NCI-H1092 treated with DMSO at 0.1 percent for 48 hours (cell line): ENCODE measurements around the gene ARL15.
"Not testable (repeated sequence)": the region's sequence is repeated elsewhere in the genome, so short reads cannot be mapped to it uniquely, and the experiment has no call there.

Source experiments
- DNase-seq: peaks from one replicate; lab custom pipeline; 2025; lab: John Stamatoyannopoulos, UW

ARL15 gene

DNA sequence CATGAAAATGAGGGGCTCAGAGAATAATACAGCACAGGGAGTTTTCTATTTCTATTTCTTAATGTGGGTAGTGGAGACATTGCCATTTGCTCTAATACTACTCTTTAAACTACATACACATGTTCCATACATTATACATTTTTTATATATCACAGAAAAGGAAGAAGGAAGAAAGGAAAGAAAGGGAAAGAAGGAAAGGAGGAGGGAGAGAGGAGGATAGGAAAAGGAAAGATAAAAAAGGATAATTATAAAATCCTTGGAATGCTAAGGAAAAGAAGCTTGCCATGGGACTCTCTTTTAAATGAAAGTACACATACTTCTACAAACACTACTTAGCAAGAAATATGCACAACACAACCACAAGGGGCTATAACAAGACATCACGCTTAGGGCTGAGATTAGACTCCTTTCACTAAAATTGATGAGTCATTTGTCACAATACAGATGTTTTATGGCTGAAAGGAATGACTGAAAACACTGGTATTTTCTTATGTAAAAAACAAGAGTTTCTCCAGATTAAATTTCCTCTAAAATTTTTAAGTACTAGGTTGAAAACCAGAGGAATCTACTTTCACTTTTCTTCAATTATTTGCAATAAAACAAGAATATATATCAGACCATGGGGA, 219.8 kb downstream of the ARL15 start:
- DNase-seq = no peak

DNA sequence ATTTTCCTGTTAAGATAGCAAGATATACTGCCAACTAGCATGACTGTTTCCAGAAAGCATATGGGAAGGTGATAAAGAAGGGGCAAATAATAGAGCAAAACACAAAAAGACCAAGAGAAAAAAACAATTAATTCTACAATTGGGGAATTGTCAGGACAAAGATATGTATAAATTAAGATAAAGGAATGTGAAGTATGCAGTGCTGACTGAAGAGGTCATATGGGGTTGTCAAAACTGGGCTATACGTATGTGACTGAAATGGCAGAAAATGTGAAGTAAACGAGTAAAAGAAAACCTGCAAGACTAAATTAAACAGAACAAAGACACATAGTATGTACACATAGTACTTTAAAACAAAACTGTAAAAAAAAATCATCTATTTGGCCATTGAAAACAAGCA, 222.3 kb downstream of the ARL15 start:
- no peak for DNase-seq

- no peak for DNase-seq
These were observed 222.9 kb downstream of the ARL15 start for GRCh38 chr5:54087436-54087835.

DNA sequence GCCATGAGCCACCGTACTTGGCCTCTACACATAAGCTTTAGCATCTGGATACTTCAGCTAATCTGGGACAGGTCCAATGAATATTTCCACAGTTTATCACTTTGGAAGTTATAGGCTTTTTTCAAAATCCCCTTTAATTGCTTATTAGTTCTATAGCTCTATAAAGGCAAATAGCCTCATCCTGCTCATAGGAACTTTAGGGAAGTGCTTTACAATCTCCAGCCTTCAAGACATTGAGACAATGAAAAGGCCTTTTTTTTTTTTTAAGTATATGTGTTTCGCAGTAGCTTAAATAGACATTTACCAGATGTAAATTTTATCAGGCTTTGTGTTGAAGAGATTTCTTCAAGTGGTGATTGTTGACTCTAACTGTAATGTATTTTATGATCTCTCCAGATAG, 224.2 kb downstream of the ARL15 start:
- no peak for DNase-seq

GRCh38 chr5:54084696-54085095, 225.7 kb downstream of the ARL15 start:
- DNase-seq = no peak

DNA sequence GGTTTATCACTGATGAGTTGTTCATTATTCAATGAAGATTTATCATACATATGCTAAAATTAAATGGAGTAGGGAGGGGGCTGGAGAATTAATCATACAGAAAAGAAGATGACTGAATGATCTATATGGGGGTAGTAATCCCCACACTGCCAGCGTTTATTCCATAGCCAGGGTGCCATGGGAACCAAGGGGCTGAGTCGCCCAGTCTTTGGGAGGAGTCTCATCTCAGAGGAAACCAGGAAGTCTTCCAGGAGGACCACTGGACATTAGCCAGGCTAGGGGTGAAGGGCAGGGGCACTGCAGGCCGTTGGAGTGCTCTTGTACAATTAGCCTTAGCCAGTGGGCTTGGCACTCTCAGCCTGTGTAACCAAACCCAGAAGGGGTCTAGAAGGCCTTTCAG, 226.5 kb downstream of the ARL15 start:
- no peak for DNase-seq

DNA sequence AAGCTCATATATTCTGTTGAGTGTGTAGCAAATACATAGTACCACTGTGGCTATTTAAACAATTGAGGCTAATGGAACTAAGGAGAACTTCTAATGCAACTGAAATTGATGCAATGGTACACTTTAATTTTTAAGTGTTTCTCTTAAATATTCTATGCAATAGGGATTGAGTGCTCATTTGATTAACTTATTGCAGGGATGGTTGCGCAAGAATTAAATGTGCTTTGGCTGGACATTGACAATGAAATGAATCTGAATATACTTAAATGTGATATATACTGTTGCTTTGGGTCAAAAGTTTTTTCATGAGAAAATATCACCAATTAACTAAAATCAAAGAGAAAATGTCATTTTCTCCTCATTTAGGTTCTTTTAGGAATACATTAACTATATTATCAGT, 227.1 kb downstream of the ARL15 start:
- DNase-seq = no peak

GRCh38 chr5:54081415-54081814, 229.0 kb downstream of the ARL15 start:
- DNase-seq = no peak

- no peak for DNase-seq
These were observed 229.5 kb downstream of the ARL15 start for GRCh38 chr5:54080831-54081230.

DNA sequence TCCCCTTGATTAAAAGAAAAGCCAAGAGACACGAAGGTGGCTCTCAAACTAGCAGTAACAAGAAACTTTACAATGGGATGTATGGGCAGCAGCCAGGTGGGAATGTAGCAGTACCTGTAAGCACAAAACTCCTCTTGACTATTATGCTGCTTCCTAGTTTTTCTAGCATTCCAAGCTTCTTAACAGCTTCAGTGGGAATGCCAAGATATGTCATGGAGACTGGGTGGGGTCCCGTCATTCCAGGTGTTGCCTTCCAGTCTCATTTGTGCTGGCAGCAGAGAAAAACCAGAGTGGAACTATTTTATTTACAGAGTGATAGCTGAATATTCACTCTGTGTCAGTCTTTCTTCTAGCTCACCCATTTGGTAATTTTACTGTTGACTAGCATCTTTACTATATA, 236.6 kb downstream of the ARL15 start:
- no peak for DNase-seq

DNA sequence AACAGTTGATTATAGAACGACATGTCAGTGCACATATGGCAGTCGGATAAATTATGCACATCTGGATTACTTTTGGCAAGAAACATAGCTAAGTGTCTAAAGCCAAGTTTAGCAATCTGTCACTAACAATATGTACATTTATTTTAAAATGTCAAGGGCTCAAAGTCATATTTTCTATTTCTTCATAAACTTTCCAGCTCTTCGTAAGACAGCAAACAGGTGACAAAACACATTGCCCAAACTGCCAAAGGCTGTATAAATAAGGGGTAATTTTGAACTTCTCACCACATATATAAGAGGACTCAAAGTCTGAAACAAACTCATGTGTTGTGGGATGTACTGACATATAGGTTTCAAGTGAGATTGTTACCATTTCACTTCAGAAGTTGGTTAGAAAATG, 237.2 kb downstream of the ARL15 start:
- no peak for DNase-seq

DNA sequence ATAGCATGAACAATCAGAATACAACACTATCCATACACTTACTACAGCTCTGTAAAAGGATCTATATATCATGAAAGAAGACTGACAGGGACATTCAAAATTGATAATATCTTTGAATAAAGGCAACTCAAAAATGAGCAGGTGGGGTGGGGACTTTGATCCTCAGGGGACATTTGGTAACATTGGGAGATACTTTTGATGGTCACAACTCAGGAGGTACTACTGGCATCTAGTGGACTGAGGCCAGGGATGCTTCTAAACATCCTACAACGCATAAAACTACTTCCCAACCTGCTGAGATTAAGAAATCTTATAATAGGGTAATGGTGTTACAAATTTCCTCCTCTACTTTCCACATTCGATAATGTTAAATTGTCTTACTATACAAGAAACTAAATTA, 243.9 kb downstream of the ARL15 start:
- DNase-seq = no peak

DNA sequence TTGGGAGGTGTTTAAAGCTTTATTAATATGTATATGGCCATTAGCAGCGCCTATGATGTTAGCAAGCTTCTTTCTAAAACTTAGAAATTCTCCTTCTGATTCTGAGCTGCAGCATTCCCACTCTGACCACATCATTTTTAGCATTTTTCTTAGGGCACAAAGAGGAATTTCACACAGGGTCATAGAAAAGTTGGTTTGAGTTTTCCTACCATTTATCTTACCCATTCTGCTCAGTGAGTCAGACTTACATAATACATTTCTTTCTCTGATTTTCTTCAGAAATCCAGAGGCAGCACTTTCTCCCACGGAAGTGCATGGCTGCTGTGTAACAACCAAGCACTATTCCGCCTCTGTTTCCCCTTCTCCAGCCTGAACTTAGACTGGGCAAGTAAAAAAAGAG, 246.6 kb downstream of the ARL15 start:
- no peak for DNase-seq

DNA sequence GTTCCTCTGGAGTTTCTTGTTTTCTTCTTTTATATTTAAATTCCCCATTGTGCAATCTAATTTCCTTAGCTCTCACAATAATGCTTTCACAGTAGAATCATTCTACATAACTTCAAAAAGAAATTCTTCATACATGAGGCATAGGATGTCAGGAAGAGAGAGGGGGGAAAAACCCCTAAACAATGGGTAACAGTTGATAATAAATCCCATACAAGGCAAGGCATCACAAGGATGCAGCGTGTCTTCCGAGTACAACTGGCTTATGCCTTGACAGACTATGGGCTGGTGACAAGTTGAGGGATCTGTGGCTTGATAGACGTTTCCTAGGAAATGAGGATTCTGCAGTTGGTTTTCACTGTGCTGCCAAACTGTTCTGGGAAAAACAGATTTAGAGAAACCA, 247.4 kb downstream of the ARL15 start:
- DNase-seq = no peak

GRCh38 chr5:54060919-54061318, 249.5 kb downstream of the ARL15 start:
- DNase-seq = not testable (repeated sequence)

DNA sequence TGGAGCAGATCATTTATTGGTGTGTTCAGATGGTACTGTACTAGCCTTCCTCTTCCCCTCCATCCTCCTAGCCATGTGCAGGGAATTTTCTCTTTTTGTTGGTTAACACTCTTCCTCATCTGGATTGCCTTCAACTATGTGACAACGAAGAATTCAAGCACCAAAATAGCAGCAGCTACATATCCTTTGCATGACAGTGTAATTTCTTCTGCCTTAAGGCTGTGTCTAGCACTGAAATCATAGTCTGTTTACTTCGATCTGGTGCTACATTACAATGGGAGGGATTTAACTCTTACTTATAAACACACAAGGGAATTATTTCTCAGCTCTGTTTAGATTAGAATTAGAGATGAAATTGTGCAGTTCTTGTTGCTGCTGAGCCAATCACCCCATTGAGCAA, 260.4 kb downstream of the ARL15 start:
- DNase-seq = no peak

GRCh38 chr5:54049144-54049543, 261.2 kb downstream of the ARL15 start:
- no peak for DNase-seq

- no peak for DNase-seq
These were observed 265.1 kb downstream of the ARL15 start for GRCh38 chr5:54045077-54045792.

- DNase-seq = not testable (repeated sequence)
These were observed 266.1 kb downstream of the ARL15 start for GRCh38 chr5:54044276-54044675.

- no peak for DNase-seq
These were observed 269.6 kb downstream of the ARL15 start for GRCh38 chr5:54040804-54041203.

DNA sequence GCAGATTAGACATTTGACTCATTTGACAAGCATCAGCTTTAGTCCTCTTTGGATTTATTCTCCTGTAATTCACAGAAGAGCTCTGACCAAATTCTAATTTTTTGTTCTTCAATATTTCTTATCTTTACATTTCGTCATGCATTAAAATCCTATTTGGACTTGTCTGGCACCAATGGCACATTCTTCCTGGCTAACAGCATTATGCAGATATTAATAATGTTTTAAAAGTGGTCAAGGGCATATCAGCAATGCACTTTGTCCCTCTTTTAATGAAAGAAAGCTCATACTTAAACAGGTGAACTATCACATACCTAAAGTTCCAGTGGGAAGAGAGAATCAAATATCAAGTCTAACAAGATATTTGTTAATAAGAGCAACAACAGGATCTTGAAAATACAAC, 270.4 kb downstream of the ARL15 start:
- no peak for DNase-seq

GRCh38 chr5:54037205-54037604, 273.2 kb downstream of the ARL15 start:
- no peak for DNase-seq

DNA sequence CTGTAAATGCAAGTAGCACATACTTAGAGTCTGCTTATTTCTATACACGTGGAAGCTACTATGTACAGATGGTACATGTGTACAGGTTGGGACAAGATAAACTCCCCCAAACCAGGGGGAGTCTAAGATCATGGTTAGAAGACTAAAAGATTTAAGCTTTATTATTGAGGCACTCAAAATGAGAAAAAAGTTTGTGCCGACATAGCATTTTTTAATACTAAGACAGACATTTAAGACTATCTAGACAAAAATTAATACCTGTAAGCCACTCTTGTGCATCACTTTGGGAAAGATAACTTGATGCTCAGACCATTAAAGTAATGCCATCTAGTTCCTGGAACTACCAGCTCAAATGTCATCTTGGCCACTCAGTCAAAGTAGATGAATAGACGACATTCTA, 279.4 kb downstream of the ARL15 start:
- no peak for DNase-seq

- DNase-seq = no peak
These were observed 285.9 kb downstream of the ARL15 start for GRCh38 chr5:54024466-54024865.
